T follicular helper cell (primary cell): Measurements from ENCODE around the gene CBFA2T3.
"Not testable (repeated sequence)": the region's sequence is repeated elsewhere in the genome, so short reads cannot be mapped to it uniquely, and the experiment has no call there.

Source experiments
- DNase-seq: peaks from one replicate; pipeline ENCODE4 v3.0.0-alpha.2; 2020; ENCODE audit warnings: low read depth

Gene CBFA2T3

DNA sequence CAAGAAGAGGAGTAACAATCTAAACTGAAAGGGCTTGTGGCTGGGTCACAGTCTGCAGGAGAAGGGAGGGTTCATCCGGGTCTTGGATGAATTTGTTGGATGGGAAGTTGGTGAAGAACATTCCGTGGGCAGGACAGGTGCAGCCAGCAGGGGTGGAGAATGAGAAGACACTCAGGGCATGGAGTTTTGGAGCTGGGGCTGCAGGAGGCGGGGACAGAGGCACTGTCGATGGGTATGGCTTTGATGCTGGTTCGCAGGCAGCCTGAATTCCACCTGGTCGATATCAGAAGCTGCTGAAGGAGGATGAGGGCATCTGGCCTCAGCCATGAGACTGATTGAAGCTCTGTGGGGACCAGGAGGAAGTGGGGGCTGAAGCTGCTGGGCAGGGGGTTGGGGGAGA, 36.1 kb upstream of the CBFA2T3 start:
- DNase-seq, result no peak

DNA sequence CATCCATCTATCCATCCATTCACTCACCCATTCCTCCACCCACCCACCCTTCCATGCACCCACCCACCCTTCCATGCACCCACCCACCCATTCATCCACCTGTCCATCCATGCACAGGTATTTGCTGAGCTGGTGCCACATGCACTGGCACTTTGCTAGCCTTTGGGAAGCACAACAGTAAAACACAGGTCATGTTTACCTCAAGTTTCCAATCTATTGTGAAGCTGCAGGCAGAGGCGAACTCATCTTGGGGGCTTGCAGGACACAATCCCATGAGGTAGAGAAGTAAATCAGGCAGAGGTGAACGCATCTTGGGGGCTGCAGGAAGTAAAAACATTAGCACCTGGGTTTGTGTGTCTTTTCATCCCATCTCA, 35.6 kb upstream of the CBFA2T3 start:
- DNase-seq, result no peak

DNA sequence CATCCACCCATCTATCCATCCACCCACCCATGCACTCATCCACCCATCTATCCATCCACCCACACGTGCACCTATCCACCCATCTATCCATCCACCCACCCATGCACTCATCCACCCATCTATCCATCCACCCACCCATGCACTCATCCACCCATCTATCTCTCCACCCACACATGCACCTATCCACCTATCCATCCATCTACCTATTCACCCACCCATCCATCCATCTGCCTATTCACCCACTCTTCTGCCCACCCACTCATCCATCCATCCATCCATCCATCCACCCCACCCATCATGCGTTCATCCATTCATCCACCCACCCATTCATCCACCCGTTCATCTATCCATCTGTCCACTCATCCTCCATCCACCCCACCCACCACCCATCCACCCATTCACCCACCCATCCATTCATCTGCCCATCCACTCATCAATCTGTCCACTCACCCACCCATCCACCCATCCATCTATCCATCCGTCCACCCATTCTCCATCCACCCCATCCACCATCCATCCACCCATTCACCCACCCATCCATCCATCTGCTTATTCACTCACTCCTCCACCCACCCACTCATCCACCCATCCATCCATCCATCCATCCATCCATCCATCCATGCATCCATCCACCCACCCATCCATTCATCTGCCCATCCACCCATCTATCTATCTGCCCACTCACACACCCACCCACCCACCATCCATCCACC, 35.1 kb upstream of the CBFA2T3 start:
- DNase-seq, result no peak

GRCh38 chr16:89010210-89010925, 33.4 kb upstream of the CBFA2T3 start:
- DNase-seq, result no peak

GRCh38 chr16:89009343-89010209, 32.6 kb upstream of the CBFA2T3 start:
- no peak for DNase-seq

GRCh38 chr16:89008796-89009195, 31.8 kb upstream of the CBFA2T3 start:
- DNase-seq, result not testable (repeated sequence)

DNA sequence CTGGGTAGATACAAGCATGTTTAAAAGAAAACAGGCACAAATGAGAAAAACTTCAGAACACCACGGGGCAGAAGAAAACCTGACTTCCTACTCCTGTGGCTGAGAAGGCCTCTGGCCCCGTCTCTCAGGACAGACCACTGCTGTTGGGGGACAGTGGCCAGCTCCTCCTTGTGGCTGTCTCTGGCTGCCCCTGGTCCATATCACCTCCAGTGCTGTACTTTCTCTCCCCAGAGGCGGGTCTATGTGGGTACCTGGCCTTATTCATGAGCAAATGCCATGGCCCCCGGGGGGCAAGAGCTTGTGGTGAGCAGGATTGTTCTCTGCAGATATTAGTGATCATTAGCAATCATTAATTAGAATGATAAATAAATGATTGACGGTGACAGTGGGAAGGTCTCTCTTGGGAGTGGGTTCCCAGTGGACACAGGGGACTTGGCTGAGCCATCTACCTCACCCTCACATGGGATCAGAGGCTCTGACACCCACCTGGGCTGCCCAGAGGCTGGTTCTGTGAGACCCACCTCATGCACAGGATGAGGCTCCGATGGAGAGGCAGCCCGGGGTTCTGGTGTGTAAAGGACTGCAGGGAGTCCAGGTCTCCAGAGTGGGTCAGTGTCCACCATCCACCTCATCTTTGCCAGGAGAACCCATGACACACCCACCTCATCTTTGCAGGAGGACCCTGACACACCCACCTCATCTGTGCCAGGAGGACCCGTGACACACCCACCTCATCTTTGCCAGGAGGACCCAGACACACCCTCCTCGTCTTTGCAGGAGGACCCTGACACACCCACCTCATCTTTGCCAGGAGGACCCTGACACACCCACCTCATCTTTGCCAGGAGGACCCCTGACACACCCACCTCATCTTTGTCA, 30.6 kb upstream of the CBFA2T3 start:
- no peak for DNase-seq

GRCh38 chr16:89006036-89006752, 29.2 kb upstream of the CBFA2T3 start:
- DNase-seq, result no peak

DNA sequence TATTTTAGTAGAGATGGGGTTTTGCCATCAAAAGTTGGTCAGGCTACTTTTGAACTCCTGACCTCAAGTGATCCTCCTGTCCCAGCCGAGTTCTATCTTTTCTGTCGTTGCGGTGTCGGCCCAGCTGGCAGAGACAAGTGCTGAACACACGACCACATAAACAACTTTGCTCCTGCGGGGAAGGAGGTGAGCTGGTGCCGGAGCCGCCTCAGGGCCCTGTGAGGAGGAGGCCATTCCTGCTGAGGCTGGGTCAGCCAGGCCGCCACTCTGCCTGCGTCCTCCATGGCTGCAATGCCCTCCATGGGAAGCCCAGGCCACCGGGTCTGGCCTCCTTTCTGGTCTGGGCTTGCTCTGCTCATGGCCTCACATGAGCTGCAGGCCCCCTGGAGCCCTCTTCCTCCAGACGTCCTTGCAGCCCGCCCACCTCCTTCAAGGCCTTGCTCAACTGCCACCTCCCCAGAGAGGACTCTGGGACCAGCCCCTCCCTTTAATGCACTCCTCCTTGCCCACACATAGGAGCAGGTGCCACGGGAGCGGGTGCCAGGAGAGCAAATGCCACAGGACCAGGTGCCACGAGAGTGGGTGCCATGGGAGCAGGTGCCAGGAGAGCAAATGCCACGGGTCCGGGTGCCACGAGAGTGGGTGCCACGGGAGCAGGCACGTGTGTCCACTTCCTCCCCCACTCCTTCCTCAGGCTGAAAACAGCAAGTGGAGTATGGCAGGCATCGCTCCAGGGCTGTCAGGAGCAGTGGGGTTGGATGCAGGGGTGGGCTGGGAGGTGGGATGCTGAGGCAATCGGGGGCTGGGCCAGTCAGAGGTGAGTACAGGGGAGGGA, 28.4 kb upstream of the CBFA2T3 start:
- DNase-seq, result no peak

DNA sequence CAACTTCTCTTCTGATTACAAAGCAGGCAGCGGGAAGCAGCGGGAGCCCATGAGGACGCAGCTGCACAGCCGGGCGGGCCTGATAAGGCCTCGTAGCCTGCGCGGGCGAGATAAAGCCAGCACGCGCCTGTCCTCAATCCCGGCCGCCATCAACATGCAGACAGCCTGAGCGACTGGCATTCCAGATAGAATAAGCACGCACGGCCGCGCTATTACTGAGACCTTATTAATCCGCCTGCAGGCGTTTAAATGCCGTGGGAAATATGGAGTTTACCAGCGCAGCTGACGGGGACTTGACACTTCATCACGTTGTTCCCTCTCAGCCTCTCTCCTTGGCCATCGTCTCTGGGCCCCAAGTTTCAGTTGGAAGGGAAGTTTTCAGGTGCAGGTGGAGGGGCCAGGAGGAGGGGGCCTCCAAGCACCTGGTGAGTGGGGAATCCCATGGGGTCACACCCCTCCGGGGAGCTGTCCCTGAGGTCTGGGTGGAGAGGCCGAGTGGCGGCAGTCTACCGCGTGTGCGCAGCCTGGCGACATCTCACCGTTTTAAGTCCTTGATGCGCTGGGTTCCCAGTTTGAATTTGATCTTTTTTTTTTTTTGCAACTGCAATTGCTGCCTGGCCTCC, 27.3 kb upstream of the CBFA2T3 start:
- no peak for DNase-seq

DNA sequence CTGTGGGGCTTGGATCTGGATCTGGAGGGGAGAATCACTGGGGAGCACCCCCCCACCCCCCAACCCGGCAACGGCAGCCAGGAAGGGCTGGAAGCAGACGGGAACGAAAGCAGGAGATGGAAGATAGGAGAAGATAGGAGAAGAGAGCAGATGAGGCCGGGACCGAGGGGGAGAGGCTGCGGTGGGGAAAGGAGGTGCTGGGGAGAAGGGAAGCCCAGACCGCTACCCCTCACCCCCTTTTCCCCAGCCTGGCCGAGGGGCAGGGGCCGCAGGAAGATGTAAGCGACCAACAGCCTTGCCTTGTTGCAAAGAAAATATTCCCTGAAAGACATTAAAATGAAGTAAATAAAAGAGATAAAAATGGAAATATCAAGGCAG, 26.8 kb upstream of the CBFA2T3 start:
- DNase-seq, result no peak

DNA sequence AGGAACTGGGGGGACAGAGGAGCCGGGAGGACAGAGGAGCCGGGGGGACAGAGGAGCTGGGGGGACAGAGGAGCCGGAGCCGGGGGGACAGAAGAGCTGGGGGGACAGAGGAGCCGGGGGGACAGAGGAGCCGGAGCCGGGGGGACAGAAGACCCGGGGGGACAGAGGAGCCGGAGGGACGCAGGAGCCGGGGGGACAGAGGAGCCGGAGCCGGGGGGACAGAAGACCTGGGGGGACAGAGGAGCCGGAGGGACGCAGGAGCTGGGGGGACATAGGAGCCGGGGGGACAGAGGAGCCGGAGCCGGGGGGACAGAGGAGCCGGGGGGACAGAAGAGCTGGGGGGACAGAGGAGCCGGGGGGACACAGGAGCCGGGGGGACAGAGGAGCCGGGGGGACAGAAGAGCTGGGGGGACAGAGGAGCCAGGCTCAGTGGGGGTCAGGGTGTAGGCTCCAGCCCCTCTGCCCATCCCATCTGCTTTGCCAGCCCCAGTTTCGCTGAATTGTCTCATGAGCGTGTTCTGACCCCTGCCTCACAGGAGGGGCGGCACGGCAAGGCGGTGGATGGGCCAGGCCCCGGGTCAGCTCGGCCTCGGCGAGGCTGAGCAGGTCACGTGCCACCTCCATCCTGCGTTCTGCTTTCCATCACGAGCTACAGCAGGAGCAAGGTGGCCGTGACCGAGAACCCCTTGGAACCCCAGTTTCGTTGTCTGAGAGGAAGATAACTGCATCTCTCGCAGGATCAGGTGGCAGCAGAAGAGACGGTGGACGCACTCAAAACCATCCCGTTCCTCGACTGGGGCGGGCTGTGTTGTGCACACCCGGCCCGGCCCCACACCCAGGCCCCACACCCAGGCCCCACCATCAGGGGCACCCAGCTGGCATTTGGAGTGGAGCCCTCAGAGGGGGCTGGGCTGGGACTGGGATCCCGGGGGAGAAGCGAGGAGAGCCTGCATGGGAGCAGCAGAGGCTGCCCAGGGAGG, 26.1 kb upstream of the CBFA2T3 start:
- no peak for DNase-seq

GRCh38 chr16:89002081-89002480, 25.1 kb upstream of the CBFA2T3 start:
- DNase-seq, result not testable (repeated sequence)

GRCh38 chr16:89001117-89002027, 24.4 kb upstream of the CBFA2T3 start:
- no peak for DNase-seq

GRCh38 chr16:89000207-89000959, 23.4 kb upstream of the CBFA2T3 start:
- DNase-seq, result no peak

- DNase-seq, result no peak
Measured at GRCh38 chr16:88999457-89000206, 22.6 kb upstream of the CBFA2T3 start.
